GM12878 (cell line): ENCODE results near the gene C9orf153. TPM values are rescaled to one million over a fixed set of nuclear protein-coding genes. Genes with fewer than 3 reads are reported as not detected.

Source experiments
- ATAC-seq: fragments of 200-7000 bp; cut with Tn5 transposase; 3 replicates; pipeline ENCODE4 v1.9.1; 2020; ENCODE audit warnings: mild to moderate bottlenecking, moderate library complexity
- BruUV-seq: library from RNA; stranded (reverse); fragments of 400-500 nt; replicated peaks from 2 replicates; lab custom pipeline; 2021; lab: Mats Ljungman, UMichigan
- CTCF ChIA-PET: fragments of 300-600 bp; sonication (Branson Sonifier 250); formaldehyde crosslinking; extraction: SDS; loops from one replicate; lab custom pipeline; 2021; ENCODE audit warnings: inconsistent platforms; lab: Yijun Ruan, JAX
- POLR2A ChIA-PET: fragments of 350-600 bp; formaldehyde crosslinking; extraction: SDS; loops from one replicate; lab custom pipeline; 2021; ENCODE audit warnings: inconsistent platforms; lab: Charles Lee
- RAD21 ChIA-PET: fragments of 300-600 bp; sonication (Branson Sonifier 250); formaldehyde crosslinking; loops from one replicate; lab custom pipeline; 2023; ENCODE audit warnings: antibody characterized with exemption; ENCODE audit not compliant: unreplicated experiment; lab: Charles Lee
- SMC1A ChIA-PET: fragments of 300-600 bp; sonication (Branson Sonifier 250); formaldehyde crosslinking; loops from one replicate; lab custom pipeline; 2023; ENCODE audit not compliant: unreplicated experiment, uncharacterized antibody; lab: Charles Lee
- DNase-seq: peaks from one replicate; pipeline ENCODE4 v3.0.0-alpha.2; 2011; ENCODE audit warnings: low read depth, low spot score
- FAIRE-seq: peaks from 3 replicates; lab custom pipeline; 2011; peaks lifted over from hg19 to GRCh38; lab: Jason Lieb, UNC
- H2AFZ ChIP-seq: 2 replicates; pipeline ENCODE4 v1.6.0; 2011; ENCODE audit warnings: low read depth, low read length, control low read depth; ENCODE audit not compliant: control insufficient read depth
- H3K27ac ChIP-seq: 2 replicates; pipeline ENCODE4 v1.5.1; 2011; ENCODE audit warnings: control low read depth; ENCODE audit not compliant: control insufficient read depth, insufficient read depth
- H3K27me3 ChIP-seq, 2 experiments: replicated peaks in 1 of 2; 2 replicates each; pipeline versions ENCODE4 v1.6.0 to v1.6.1; 2011; ENCODE audit warnings: low read length in 1 of 2; ENCODE audit not compliant: control insufficient read depth in 2 of 2, insufficient read depth in 2 of 2
- H3K36me3 ChIP-seq, 2 experiments: 2 replicates each; pipeline ENCODE4 v1.5.1; 2011; ENCODE audit warnings: low read length in 1 of 2; ENCODE audit not compliant: control insufficient read depth in 2 of 2, insufficient read depth in 2 of 2
- H3K4me1 ChIP-seq: 2 replicates; pipeline ENCODE4 v1.6.1; 2011; ENCODE audit warnings: mild to moderate bottlenecking, low read length, moderate library complexity, mixed read lengths; ENCODE audit not compliant: control insufficient read depth, insufficient read depth
- H3K4me2 ChIP-seq: 2 replicates; pipeline ENCODE4 v1.6.0; 2011; ENCODE audit warnings: control low read depth; ENCODE audit not compliant: control insufficient read depth, insufficient read depth
- H3K4me3 ChIP-seq: fragments of 200-600 bp; sonication (generic); 2 replicates; pipeline ENCODE4 v1.5.1; 2016
- H3K79me2 ChIP-seq: 2 replicates; pipeline ENCODE4 v1.6.0; 2011; ENCODE audit warnings: low read length; ENCODE audit not compliant: control insufficient read depth, insufficient read depth
- H3K9ac ChIP-seq: 2 replicates; pipeline ENCODE4 v1.8.0; 2011; ENCODE audit warnings: low read length, control low read depth, mixed read lengths; ENCODE audit not compliant: control insufficient read depth, insufficient read depth
- H3K9me3 ChIP-seq: replicated peaks from 3 replicates; pipeline ENCODE4 v1.5.1; 2011; ENCODE audit warnings: mild to moderate bottlenecking, low read length; ENCODE audit not compliant: control insufficient read depth, insufficient read depth
- H4K20me1 ChIP-seq: 2 replicates; pipeline ENCODE4 v1.6.0; 2011; ENCODE audit not compliant: control insufficient read depth, insufficient read depth
- ATF7 ChIP-seq: fragments of 450-650 bp; IDR thresholded peaks from 2 replicates; pipeline ENCODE4 v1.6.1; 2016; ENCODE audit warnings: low read depth, mild to moderate bottlenecking
- CBFB ChIP-seq: IDR thresholded peaks from 2 replicates; pipeline ENCODE4 v1.6.1; 2016; ENCODE audit warnings: antibody characterized with exemption, low read depth
- CHD2 ChIP-seq: IDR thresholded peaks from 2 replicates; pipeline ENCODE4 v1.6.1; 2011; ENCODE audit warnings: low read depth, low read length, improper control_type of control experiment, borderline replicate concordance
- GABPA ChIP-seq: IDR thresholded peaks from 2 replicates; pipeline ENCODE4 v1.6.1; 2014; ENCODE audit warnings: antibody characterized with exemption, low read depth, mild to moderate bottlenecking, inconsistent platforms
- HDAC6 ChIP-seq: fragments of 200-600 bp; sonication (generic); IDR thresholded peaks from one replicate; pipeline ENCODE4 v1.8.0; 2017; ENCODE audit warnings: antibody characterized with exemption; ENCODE audit not compliant: unreplicated experiment
- JUNB ChIP-seq: IDR thresholded peaks from 2 replicates; pipeline ENCODE4 v1.6.1; 2016; ENCODE audit warnings: antibody characterized with exemption, mild to moderate bottlenecking
- MEF2B ChIP-seq: fragments of 450-650 bp; IDR thresholded peaks from 2 replicates; pipeline ENCODE4 v1.6.1; 2018; ENCODE audit warnings: mild to moderate bottlenecking, moderate library complexity; ENCODE audit not compliant: partially characterized antibody, poor library complexity, severe bottlenecking
- PBX3 ChIP-seq: IDR thresholded peaks from 2 replicates; pipeline ENCODE4 v1.6.1; 2011; ENCODE audit warnings: mild to moderate bottlenecking, low read depth, low read length, moderate library complexity; ENCODE audit not compliant: insufficient replicate concordance
- SMAD5 ChIP-seq: IDR thresholded peaks from 2 replicates; pipeline ENCODE4 v1.6.1; 2016; ENCODE audit warnings: antibody characterized with exemption, low read depth
- SREBF2 ChIP-seq: IDR thresholded peaks from 2 replicates; pipeline ENCODE4 v1.6.1; 2012; ENCODE audit warnings: mild to moderate bottlenecking, low read length
- SRF ChIP-seq, 2 experiments: IDR thresholded peaks; 2 replicates each; pipeline ENCODE4 v1.6.1; 2011; ENCODE audit warnings: low read depth in 2 of 2, low read length in 2 of 2, mild to moderate bottlenecking in 1 of 2, moderate library complexity in 1 of 2
- TAF1 ChIP-seq: IDR thresholded peaks from 2 replicates; pipeline ENCODE4 v1.6.1; 2011; ENCODE audit warnings: mild to moderate bottlenecking, low read depth, low read length, borderline replicate concordance
- USF2 ChIP-seq: IDR thresholded peaks from 2 replicates; pipeline ENCODE4 v1.6.1; 2011; ENCODE audit warnings: low read depth, low read length, improper control_type of control experiment, borderline replicate concordance
- ZBTB40 ChIP-seq: fragments of 450-650 bp; IDR thresholded peaks from 2 replicates; pipeline ENCODE4 v1.6.1; 2016; ENCODE audit warnings: mild to moderate bottlenecking, moderate library complexity, borderline replicate concordance
- WGBS: methylation state at CpG from one replicate; pipeline ENCODE4 v1.1.6; 2016; ENCODE audit warnings: low lambda C conversion rate; ENCODE audit not compliant: insufficient replicate concordance, insufficient coverage; ENCODE audit errors: missing lambda C conversion rate; 5-methylcytosine and 5-hydroxymethylcytosine counted together
- in situ Hi-C: fragments of 300-500 bp; cut with MboI; formaldehyde crosslinking; loops from 9 replicates; pipeline ENCODE4 v1.14.3; 2018; ENCODE audit warnings: mixed read lengths
- intact Hi-C: fragments of 100-400 bp; cut with micrococcal nuclease; formaldehyde crosslinking; loops from one replicate; pipeline ENCODE4 v1.14.2; 2022; ENCODE audit not compliant: unreplicated experiment
- polyA plus RNA-seq, 11 experiments: library from polyadenylated mRNA; depleted of rRNA in 4 of 11; unstranded in 6 of 11; stranded (reverse) in 5 of 11; fragments of >200 nt; fragmentation: Nextera tagmentation in 4 of 11; fragmentation: Illumina TruSeq in 1 of 11; extraction: Ambion mirVana in 4 of 11; extraction: Trizol in 1 of 11; gene quantifications; 1 replicate in 1 of 11; 2 replicates in 10 of 11; pipeline versions ENCODE4 v1.2.1 to v1.2.3, GENCODE V29; 2011 to 2016; ENCODE audit warnings: inconsistent platforms in 2 of 11, missing spikeins in 2 of 11, low read depth in 1 of 11
- total RNA-seq, 4 experiments: library from RNA; depleted of rRNA in 3 of 4; stranded (reverse); fragments of >200 nt in 3 of 4; fragmentation: Illumina TruSeq in 1 of 4; extraction: Trizol in 1 of 4; gene quantifications; 2 replicates each; pipeline versions ENCODE4 v1.2.1 to v1.2.3, GENCODE V29; 2013 to 2021

The C9orf153 gene
- total and polyA plus RNA-seq, 10 of the 15 experiments (the other 5 are each of a cell fraction or from before 2014, with no cell fraction given) = 0.03 to 1.2 (median 0.18) TPM; not detected in 1

- H3K9me3 ChIP-seq = no peaks in the 10 kb centered on the region; the same call in 2 of the 3 replicates
- CTCF ChIA-PET = no interaction called here
- H3K27me3 ChIP-seq = no peaks in the 10 kb centered on the region
- FAIRE-seq (no peak), ATAC-seq (no peak), DNase-seq (no peak)
- H3K36me3 ChIP-seq = no peaks in the 10 kb centered on the region
- H3K9ac ChIP-seq = no peak overlapping the region
- POLR2A ChIA-PET = no interaction called here
- H3K79me2 ChIP-seq = no peaks in the 10 kb centered on the region
- H3K4me1 ChIP-seq = no peaks in the 10 kb centered on the region
- RAD21 ChIA-PET = no interaction called here
- no peak overlapping the region for H3K4me3 ChIP-seq
- in situ Hi-C loops = no loop called here
- SMC1A ChIA-PET = no interaction called here
- H3K4me2 ChIP-seq = no peak overlapping the region
- no peaks in the 10 kb centered on the region for H4K20me1 ChIP-seq
- WGBS = 0% methylated on average over 4 of the region's 4 CpGs
- no peak overlapping the region for H3K27ac ChIP-seq
- intact Hi-C loops = no loop called here
- no TSS peak for BruUV-seq
- H2AFZ ChIP-seq = no peak overlapping the region
- no peak for TF ChIP-seq TAF1
- no peak for TF ChIP-seq ZBTB40
- no peak for TF ChIP-seq HDAC6
- no peak for TF ChIP-seq MEF2B
- TF ChIP-seq JUNB = no peak
- TF ChIP-seq USF2 = no peak
- TF ChIP-seq SRF (IDR thresholded peaks at IDR 0.05; ENCODE audit: low read depth in 2 of 2, low read length in 2 of 2) = no peak
- no peak for TF ChIP-seq CHD2
- TF ChIP-seq CBFB = no peak
- no peak for TF ChIP-seq GABPA
- no peak for TF ChIP-seq SREBF2
- no peak for TF ChIP-seq SMAD5
- no peak for TF ChIP-seq ATF7
- TF ChIP-seq PBX3 = no peak
These were observed 66.4 kb downstream of the C9orf153 start for GRCh38 chr9:86193088-86193487.
